ENCODE measurements around the gene EIF4E1B. TPM values are rescaled to one million over a fixed set of nuclear protein-coding genes. Genes with fewer than 3 reads are reported as not detected.
A peak's percentile ranks its signal among the peaks of the same experiment; 100 is the strongest.

EIF4E1B gene
- total RNA-seq, 1 donor from 2014 or later, result 0.06 TPM

GRCh38 chr5:176647030-176647842 lies 16.8 kb downstream of the EIF4E1B start, which contains the start of gene TSPAN17:
TSPAN17 (plus strand) TSS chr5:176647484; CDS start chr5:176647616, 132 bp downstream.
- Mint-ChIP-seq H3K4me3 (peak within 1 kb of the TSS; percentile 90), H3K4me1 (peaks cover 37% of the 10 kb centered on the region), H3K9me3 (no peaks in the 10 kb centered on the region), H3K27me3 (ENCODE audit: insufficient read depth, low read depth) (peaks cover 22% of the 10 kb centered on the region), H3K27ac (peak within 1 kb of the TSS; percentile 96), H3K36me3 (no peaks in the 10 kb centered on the region)
- TF ChIP-seq CTCF (IDR thresholded peaks at IDR 0.05) (peak; percentile 38), EZH2phosphoT487 (IDR thresholded peaks at IDR 0.05) (no peak), EZH2 (IDR thresholded peaks at IDR 0.05) (peak; percentile 32)
- Histone ChIP-seq H3K27ac (no peak within 1 kb of the TSS), H3K36me3 (no peaks in the 10 kb centered on the region), H3K9me3 (ENCODE audit: low read depth) (no peaks in the 10 kb centered on the region), H3K9ac (peak within 1 kb of the TSS; percentile 54), H3K79me2 (ENCODE audit: low read depth) (peaks cover 30% of the 10 kb centered on the region), H3K27me3 (no peaks in the 10 kb centered on the region), H3F3A (ENCODE audit: low read depth) (peaks cover 22% of the 10 kb centered on the region), H3K4me3 (peak within 1 kb of the TSS; percentile 88), H2AFZ (replicated peaks) (peak within 1 kb of the TSS; percentile 78), H4K20me1 (ENCODE audit: low read depth) (peaks cover 24% of the 10 kb centered on the region), H3K4me2 (peak within 1 kb of the TSS; percentile 78), H3K4me1 (peaks cover 34% of the 10 kb centered on the region)
- DNase-seq (ENCODE audit: low spot score), result peak; percentile 100

- peak overlapping the region; percentile 90 for H3K4me3 Mint-ChIP-seq
Observed at GRCh38 chr5:176647843-176648473, 17.5 kb downstream of the EIF4E1B start.

More at GRCh38 chr5:176647843-176648473, 17.5 kb downstream of the EIF4E1B start:
- H3K4me1 ChIP-seq, result peaks cover 34% of the 10 kb centered on the region
- peaks cover 19% of the 10 kb centered on the region for H3K27me3 Mint-ChIP-seq (ENCODE audit: insufficient read depth, low read depth)
- peak overlapping the region; percentile 78 for H2AFZ ChIP-seq (replicated peaks)
- no peaks in the 10 kb centered on the region for H3K36me3 Mint-ChIP-seq
- DNase-seq (ENCODE audit: low spot score), result peak; percentile 59
- H4K20me1 ChIP-seq (ENCODE audit: low read depth), result peaks cover 24% of the 10 kb centered on the region
- no peaks in the 10 kb centered on the region for H3K27me3 ChIP-seq
- no peaks in the 10 kb centered on the region for H3K9me3 ChIP-seq (ENCODE audit: low read depth)
- H3K4me2 ChIP-seq, result peak overlapping the region; percentile 78
- H3K4me3 ChIP-seq, result peak overlapping the region; percentile 88
- TF ChIP-seq EZH2phosphoT487 (IDR thresholded peaks at IDR 0.05), result no peak
- no peak for TF ChIP-seq CTCF (IDR thresholded peaks at IDR 0.05)
- no peak for TF ChIP-seq EZH2 (IDR thresholded peaks at IDR 0.05)
- peaks cover 37% of the 10 kb centered on the region for H3K4me1 Mint-ChIP-seq
- no peaks in the 10 kb centered on the region for H3K9me3 Mint-ChIP-seq
- no peak overlapping the region for H3K27ac ChIP-seq
- no peak overlapping the region for H3K27ac Mint-ChIP-seq
- peaks cover 22% of the 10 kb centered on the region for H3F3A ChIP-seq (ENCODE audit: low read depth)
- peak overlapping the region; percentile 54 for H3K9ac ChIP-seq
- H3K36me3 ChIP-seq, result no peaks in the 10 kb centered on the region
- peaks cover 30% of the 10 kb centered on the region for H3K79me2 ChIP-seq (ENCODE audit: low read depth)

All from neural progenitor cell (in vitro differentiated cells).